ENCODE data around the gene MTMR10. TPM values are rescaled to one million over a fixed set of nuclear protein-coding genes. Genes with fewer than 3 reads are reported as not detected.

Gene MTMR10
- total and polyA plus RNA-seq, 2 of the 4 experiments (the other 2 are of a cell fraction), result 11.2 to 13.8 TPM

DNA sequence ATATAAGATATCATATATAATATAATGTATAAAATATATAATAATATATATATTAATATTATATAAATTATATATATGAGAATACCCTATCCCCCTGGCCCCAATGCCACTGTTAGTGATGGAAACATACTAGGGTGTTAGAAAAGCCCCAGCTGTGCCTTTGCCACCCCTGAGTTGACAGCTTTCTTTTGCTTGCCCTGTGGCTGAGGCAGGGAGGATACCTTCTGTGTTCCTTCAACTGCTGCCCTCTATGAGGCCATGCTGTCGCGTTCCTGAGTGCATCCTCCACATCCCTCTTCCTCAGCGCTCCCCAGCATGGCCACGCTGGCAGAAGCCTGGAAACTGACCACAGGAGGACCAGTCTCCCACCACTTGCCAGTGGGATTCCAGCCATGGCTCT is 61.4 kb downstream of the MTMR10 start:
- BruUV-seq (replicated peaks), result no TSS peak
- 94% methylated on average over 2 of the region's 4 CpGs; no CpG with 5 or more reads in 1 of the 2 experiments for WGBS, 2 experiments (ENCODE audit: extremely low coverage in 2 of 2, insufficient read length in 1 of 2)
- Histone ChIP-seq H3K9me3 (ENCODE audit: control insufficient read depth, insufficient read depth, low read length) (no peaks in the 10 kb centered on the region), H3K56ac (ENCODE audit: extremely low read depth, insufficient read depth, low read length) (no peak overlapping the region), H4K20me1 (ENCODE audit: insufficient read depth, low read length) (peaks cover 24% of the 10 kb centered on the region; the same call in 1 of the 2 replicates), H2BK15ac (ENCODE audit: low read depth, low read length) (no peak overlapping the region), H3K4ac (ENCODE audit: low read depth, low read length) (no peak overlapping the region), H3K27me3 (ENCODE audit: control insufficient read depth, insufficient read depth, low read length) (no peaks in the 10 kb centered on the region; the same call in 1 of the 2 replicates), H2BK5ac (ENCODE audit: low read depth, low read length, poor library complexity, severe bottlenecking) (no peak overlapping the region), H4K5ac (ENCODE audit: low read depth, low read length) (no peak overlapping the region), H3K9ac (ENCODE audit: low read depth, low read length) (no peak overlapping the region), H2AK5ac (ENCODE audit: low read depth, low read length) (no peak overlapping the region), H3K4me3 (ENCODE audit: insufficient read depth, low read depth, low read length) (no peak overlapping the region), H3K79me1 (ENCODE audit: low read depth in 1 of 2, low read length in 2 of 2) (no peaks in the 10 kb centered on the region), H2BK120ac (ENCODE audit: low read depth, low read length) (no peak overlapping the region), H2BK20ac (ENCODE audit: low read depth, low read length) (no peak overlapping the region), H3K4me2 (ENCODE audit: low read depth, low read length) (no peak overlapping the region), H4K91ac (ENCODE audit: insufficient read depth, low read depth, low read length) (no peak overlapping the region), H3K23ac (ENCODE audit: low read depth, low read length) (no peak overlapping the region), H2AK9ac (replicated peaks; ENCODE audit: low read depth, low read length, poor library complexity) (no peak overlapping the region), H4K8ac (ENCODE audit: low read depth in 2 of 2, low read length in 2 of 2) (no peak overlapping the region), H2AFZ (replicated peaks; ENCODE audit: low read length, poor library complexity) (no peak overlapping the region), H3K18ac (ENCODE audit: low read depth, low read length) (no peak overlapping the region), H3K4me1 (ENCODE audit: control insufficient read depth, insufficient read depth, low read length) (peaks cover 12% of the 10 kb centered on the region), H3K27ac (ENCODE audit: insufficient read depth, low read length) (no peak overlapping the region), H3K36me3 (ENCODE audit: control insufficient read depth, insufficient read depth, low read length) (peaks cover 36% of the 10 kb centered on the region), H3K9me1 (ENCODE audit: insufficient read depth, low read length) (peaks cover 17% of the 10 kb centered on the region), H3K14ac (replicated peaks; ENCODE audit: low read depth, low read length) (no peak overlapping the region)
- ChIA-PET POLR2A (ENCODE audit: unreplicated experiment) (no interaction called here), CTCF (no interaction called here)
- in situ Hi-C loops (cut with MboI; ENCODE audit: low sequenced_read_pairs) (no loop called here), intact Hi-C loops (cut with micrococcal nuclease) (loop anchor here (2.0 kb wide), 1 partner anchor 61 kb away; the partner anchor contains the start of gene MTMR10), dilution Hi-C loops (cut with HindIII; ENCODE audit: low sequenced_read_pairs, unreplicated experiment) (no loop called here)
- TF ChIP-seq SMC3 (IDR thresholded peaks at IDR 0.05; ENCODE audit: low read depth, low read length) (no peak), NFE2L2 (IDR thresholded peaks at IDR 0.05; ENCODE audit: low read depth, low read length) (no peak), MXI1 (IDR thresholded peaks at IDR 0.05; ENCODE audit: borderline replicate concordance, low read depth, low read length) (no peak), BHLHE40 (IDR thresholded peaks at IDR 0.05; ENCODE audit: low read depth, low read length) (no peak), CHD1 (IDR thresholded peaks at IDR 0.05; ENCODE audit: low read depth, low read length) (no peak), POLR2A (IDR thresholded peaks at IDR 0.05; ENCODE audit: low read depth, low read length) (no peak), RFX5 (IDR thresholded peaks at IDR 0.05; ENCODE audit: low read depth, low read length) (no peak), RCOR1 (IDR thresholded peaks at IDR 0.05; ENCODE audit: insufficient replicate concordance, low read length) (no peak), CEBPB (IDR thresholded peaks at IDR 0.05; ENCODE audit: low read depth, low read length) (no peak), MAFK (IDR thresholded peaks at IDR 0.05; ENCODE audit: low read depth, low read length) (no peak)
- TF ChIP-seq, protein P1, sequence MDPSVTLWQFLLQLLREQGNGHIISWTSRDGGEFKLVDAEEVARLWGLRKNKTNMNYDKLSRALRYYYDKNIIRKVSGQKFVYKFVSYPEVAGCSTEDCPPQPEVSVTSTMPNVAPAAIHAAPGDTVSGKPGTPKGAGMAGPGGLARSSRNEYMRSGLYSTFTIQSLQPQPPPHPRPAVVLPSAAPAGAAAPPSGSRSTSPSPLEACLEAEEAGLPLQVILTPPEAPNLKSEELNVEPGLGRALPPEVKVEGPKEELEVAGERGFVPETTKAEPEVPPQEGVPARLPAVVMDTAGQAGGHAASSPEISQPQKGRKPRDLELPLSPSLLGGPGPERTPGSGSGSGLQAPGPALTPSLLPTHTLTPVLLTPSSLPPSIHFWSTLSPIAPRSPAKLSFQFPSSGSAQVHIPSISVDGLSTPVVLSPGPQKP (IDR thresholded peaks at IDR 0.05; ENCODE audit: borderline replicate concordance, low read depth, low read length), result no peak
- no peak for ATAC-seq (ENCODE audit: low read depth)
- no peak for DNase-seq
